ENCODE measurements around the gene CENPS. TPM values are rescaled to one million over a fixed set of nuclear protein-coding genes. Genes with fewer than 3 reads are reported as not detected.

CENPS gene
- total and polyA plus RNA-seq, 2 of the 13 experiments (the other 11 are each of a cell fraction or from before 2014, with no cell fraction given): 3.3 to 22.0 TPM

DNA sequence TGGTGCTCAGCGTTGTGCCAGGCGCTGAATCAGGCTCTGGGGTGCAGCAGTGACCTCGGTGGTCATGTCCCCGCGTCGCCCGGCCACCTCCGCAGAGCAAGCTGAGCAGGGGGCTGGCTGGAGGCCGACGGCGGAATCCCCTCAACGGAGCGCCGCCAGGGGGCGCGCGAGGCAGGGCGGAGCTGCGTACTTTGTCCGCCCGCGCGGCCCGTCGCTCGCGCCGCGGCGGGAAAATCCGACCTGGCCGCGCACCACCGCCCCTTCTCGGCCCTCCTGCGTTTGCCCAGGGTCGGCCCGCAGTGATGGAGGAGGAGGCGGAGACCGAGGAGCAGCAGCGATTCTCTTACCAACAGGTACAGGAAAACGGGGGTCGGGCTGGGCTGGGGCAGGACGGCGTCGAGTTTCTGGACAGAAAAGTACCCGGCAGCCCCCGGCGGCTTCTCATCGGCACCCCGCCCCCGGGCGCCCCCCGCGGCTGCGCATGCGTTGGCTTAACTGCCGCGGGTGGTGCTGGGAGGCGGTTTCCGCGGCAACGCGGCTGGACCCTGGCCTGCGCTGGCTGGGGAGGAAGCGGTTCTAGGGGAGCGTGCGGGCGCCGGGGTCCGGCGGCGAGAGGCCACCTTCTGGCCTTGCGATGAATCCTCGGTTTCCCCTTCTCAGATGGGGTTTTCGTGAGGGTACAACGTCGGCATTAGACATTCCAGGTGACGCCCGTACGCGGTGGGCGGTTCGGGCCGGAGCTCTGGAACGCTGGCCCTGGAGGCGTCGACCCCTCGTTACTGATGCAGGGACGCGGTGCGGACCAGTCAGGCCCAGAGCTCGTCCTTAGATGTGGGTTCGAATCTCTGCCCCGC is at the start of gene CENPS (continued):
- TF ChIP-seq MTF1 (CRISPR knock-in tag; IDR thresholded peaks at IDR 0.05) (peak; percentile 22; the same call in 1 of the 2 replicates), SIN3A (IDR thresholded peaks at IDR 0.05; ENCODE audit: borderline replicate concordance, low read depth, low read length) (peak; percentile 85), MTA3 (CRISPR knock-in tag; IDR thresholded peaks at IDR 0.05) (no peak), CHD2 (IDR thresholded peaks at IDR 0.05; ENCODE audit: low read depth, low read length) (peak; percentile 46; the same call in 1 of the 2 replicates), MAFF (IDR thresholded peaks at IDR 0.05; ENCODE audit: low read depth, low read length) (no peak), ZNF136 (CRISPR knock-in tag; IDR thresholded peaks at IDR 0.05; ENCODE audit: low read depth) (no peak; the same call in 1 of the 2 replicates), ZNF34 (CRISPR knock-in tag; IDR thresholded peaks at IDR 0.05; ENCODE audit: borderline replicate concordance) (peak; percentile 80; the same call in 1 of the 2 replicates), ARHGAP35 (CRISPR knock-in tag; IDR thresholded peaks at IDR 0.05; ENCODE audit: borderline replicate concordance) (peak; percentile 79), RFX5 (IDR thresholded peaks at IDR 0.05; ENCODE audit: low read depth, low read length) (no peak), ZNF3 (CRISPR knock-in tag; IDR thresholded peaks at IDR 0.05) (no peak), KLF9 (CRISPR knock-in tag; IDR thresholded peaks at IDR 0.05; ENCODE audit: low read depth) (peak; percentile 56; the same call in 1 of the 2 replicates), KLF15 (CRISPR knock-in tag; IDR thresholded peaks at IDR 0.05; ENCODE audit: borderline replicate concordance) (0 out of 2 replicates have a peak, but pooled peaks have one; percentile 42), YY1 (IDR thresholded peaks at IDR 0.05; ENCODE audit: insufficient read depth, insufficient replicate concordance, low read depth, low read length) (peak; percentile 82), NR1H2 (CRISPR knock-in tag; IDR thresholded peaks at IDR 0.05; ENCODE audit: borderline replicate concordance, low read depth) (no peak), FLYWCH1 (CRISPR knock-in tag; IDR thresholded peaks at IDR 0.05) (peak; percentile 63; the same call in 1 of the 2 replicates), KDM1A (CRISPR knock-in tag; IDR thresholded peaks at IDR 0.05) (no peak), HOXA5 (CRISPR knock-in tag; IDR thresholded peaks at IDR 0.05) (peak; percentile 83; the same call in 1 of the 2 replicates)
- TF ChIP-seq, protein P1, sequence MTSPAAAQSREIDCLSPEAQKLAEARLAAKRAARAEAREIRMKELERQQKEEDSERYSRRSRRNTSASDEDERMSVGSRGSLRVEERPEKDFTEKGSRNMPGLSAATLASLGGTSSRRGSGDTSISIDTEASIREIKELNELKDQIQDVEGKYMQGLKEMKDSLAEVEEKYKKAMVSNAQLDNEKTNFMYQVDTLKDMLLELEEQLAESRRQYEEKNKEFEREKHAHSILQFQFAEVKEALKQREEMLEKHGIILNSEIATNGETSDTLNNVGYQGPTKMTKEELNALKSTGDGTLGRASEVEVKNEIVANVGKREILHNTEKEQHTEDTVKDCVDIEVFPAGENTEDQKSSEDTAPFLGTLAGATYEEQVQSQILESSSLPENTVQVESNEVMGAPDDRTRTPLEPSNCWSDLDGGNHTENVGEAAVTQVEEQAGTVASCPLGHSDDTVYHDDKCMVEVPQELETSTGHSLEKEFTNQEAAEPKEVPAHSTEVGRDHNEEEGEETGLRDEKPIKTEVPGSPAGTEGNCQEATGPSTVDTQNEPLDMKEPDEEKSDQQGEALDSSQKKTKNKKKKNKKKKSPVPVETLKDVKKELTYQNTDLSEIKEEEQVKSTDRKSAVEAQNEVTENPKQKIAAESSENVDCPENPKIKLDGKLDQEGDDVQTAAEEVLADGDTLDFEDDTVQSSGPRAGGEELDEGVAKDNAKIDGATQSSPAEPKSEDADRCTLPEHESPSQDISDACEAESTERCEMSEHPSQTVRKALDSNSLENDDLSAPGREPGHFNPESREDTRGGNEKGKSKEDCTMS (CRISPR knock-in tag; conservative IDR thresholded peaks at IDR 0.05): no peak
- TF ChIP-seq, protein P2, sequence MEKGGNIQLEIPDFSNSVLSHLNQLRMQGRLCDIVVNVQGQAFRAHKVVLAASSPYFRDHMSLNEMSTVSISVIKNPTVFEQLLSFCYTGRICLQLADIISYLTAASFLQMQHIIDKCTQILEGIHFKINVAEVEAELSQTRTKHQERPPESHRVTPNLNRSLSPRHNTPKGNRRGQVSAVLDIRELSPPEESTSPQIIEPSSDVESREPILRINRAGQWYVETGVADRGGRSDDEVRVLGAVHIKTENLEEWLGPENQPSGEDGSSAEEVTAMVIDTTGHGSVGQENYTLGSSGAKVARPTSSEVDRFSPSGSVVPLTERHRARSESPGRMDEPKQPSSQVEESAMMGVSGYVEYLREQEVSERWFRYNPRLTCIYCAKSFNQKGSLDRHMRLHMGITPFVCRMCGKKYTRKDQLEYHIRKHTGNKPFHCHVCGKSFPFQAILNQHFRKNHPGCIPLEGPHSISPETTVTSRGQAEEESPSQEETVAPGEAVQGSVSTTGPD (CRISPR knock-in tag; IDR thresholded peaks at IDR 0.05): no peak
- TF ChIP-seq, protein P3, sequence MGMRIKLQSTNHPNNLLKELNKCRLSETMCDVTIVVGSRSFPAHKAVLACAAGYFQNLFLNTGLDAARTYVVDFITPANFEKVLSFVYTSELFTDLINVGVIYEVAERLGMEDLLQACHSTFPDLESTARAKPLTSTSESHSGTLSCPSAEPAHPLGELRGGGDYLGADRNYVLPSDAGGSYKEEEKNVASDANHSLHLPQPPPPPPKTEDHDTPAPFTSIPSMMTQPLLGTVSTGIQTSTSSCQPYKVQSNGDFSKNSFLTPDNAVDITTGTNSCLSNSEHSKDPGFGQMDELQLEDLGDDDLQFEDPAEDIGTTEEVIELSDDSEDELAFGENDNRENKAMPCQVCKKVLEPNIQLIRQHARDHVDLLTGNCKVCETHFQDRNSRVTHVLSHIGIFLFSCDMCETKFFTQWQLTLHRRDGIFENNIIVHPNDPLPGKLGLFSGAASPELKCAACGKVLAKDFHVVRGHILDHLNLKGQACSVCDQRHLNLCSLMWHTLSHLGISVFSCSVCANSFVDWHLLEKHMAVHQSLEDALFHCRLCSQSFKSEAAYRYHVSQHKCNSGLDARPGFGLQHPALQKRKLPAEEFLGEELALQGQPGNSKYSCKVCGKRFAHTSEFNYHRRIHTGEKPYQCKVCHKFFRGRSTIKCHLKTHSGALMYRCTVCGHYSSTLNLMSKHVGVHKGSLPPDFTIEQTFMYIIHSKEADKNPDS (CRISPR knock-in tag; IDR thresholded peaks at IDR 0.05): peak; percentile 79
- TF ChIP-seq, protein P4, sequence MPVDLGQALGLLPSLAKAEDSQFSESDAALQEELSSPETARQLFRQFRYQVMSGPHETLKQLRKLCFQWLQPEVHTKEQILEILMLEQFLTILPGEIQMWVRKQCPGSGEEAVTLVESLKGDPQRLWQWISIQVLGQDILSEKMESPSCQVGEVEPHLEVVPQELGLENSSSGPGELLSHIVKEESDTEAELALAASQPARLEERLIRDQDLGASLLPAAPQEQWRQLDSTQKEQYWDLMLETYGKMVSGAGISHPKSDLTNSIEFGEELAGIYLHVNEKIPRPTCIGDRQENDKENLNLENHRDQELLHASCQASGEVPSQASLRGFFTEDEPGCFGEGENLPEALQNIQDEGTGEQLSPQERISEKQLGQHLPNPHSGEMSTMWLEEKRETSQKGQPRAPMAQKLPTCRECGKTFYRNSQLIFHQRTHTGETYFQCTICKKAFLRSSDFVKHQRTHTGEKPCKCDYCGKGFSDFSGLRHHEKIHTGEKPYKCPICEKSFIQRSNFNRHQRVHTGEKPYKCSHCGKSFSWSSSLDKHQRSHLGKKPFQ (CRISPR knock-in tag; IDR thresholded peaks at IDR 0.05; ENCODE audit: insufficient replicate concordance): peak; percentile 96
